Trophoblast cell (in vitro differentiated cells and primary cell): ENCODE results near the gene ILRUN.
"Not testable (repeated sequence)": the region's sequence is repeated elsewhere in the genome, so short reads cannot be mapped to it uniquely, and the experiment has no call there.

ENCODE experiments used
- DNase-seq, 2 donors: peaks; one replicate each; pipeline ENCODE4 v3.0.0-alpha.2; 2016
- H2AFZ ChIP-seq: 2 replicates; pipeline ENCODE4 v1.6.1; 2013; ENCODE audit warnings: low read length, moderate library complexity, mild to moderate bottlenecking; ENCODE audit not compliant: insufficient read depth, poor library complexity
- H2AK5ac ChIP-seq: 2 replicates; pipeline ENCODE4 v1.6.1; 2013; ENCODE audit warnings: mild to moderate bottlenecking, low read length
- H2BK120ac ChIP-seq: 2 replicates; pipeline ENCODE4 v1.6.1; 2013; ENCODE audit warnings: low read length, mild to moderate bottlenecking, moderate library complexity; ENCODE audit not compliant: insufficient read depth, poor library complexity
- H2BK12ac ChIP-seq: 2 replicates; pipeline ENCODE4 v1.6.1; 2013; ENCODE audit warnings: mild to moderate bottlenecking, low read length, moderate library complexity
- H2BK5ac ChIP-seq: 2 replicates; pipeline ENCODE4 v1.6.1; 2013; ENCODE audit warnings: low read length, low read depth, moderate library complexity, mild to moderate bottlenecking; ENCODE audit not compliant: poor library complexity
- H3K14ac ChIP-seq: 2 replicates; pipeline ENCODE4 v1.6.1; 2013; ENCODE audit warnings: mild to moderate bottlenecking, low read length
- H3K18ac ChIP-seq: 2 replicates; pipeline ENCODE4 v1.6.1; 2013; ENCODE audit warnings: mild to moderate bottlenecking, low read length
- H3K23ac ChIP-seq: 2 replicates; pipeline ENCODE4 v1.6.1; 2013; ENCODE audit warnings: low read length
- H3K27ac ChIP-seq: 2 replicates; pipeline ENCODE4 v1.5.1; 2013; ENCODE audit warnings: low read depth, mild to moderate bottlenecking, inconsistent platforms, low read length, moderate library complexity
- H3K27me3 ChIP-seq: 2 replicates; pipeline ENCODE4 v1.6.1; 2013; ENCODE audit warnings: inconsistent platforms, mild to moderate bottlenecking, low read length, moderate library complexity; ENCODE audit not compliant: insufficient read depth
- H3K36me3 ChIP-seq, 2 experiments: 1 replicate in 1 of 2; 2 replicates in 1 of 2; pipeline ENCODE4 v1.6.1; 2013; ENCODE audit warnings: low read length in 2 of 2, mild to moderate bottlenecking in 2 of 2, moderate library complexity in 1 of 2; ENCODE audit not compliant: insufficient read depth in 2 of 2, control insufficient read depth in 1 of 2
- H3K4ac ChIP-seq: 2 replicates; pipeline ENCODE4 v1.6.1; 2013; ENCODE audit warnings: low read depth, mild to moderate bottlenecking, low read length, moderate library complexity
- H3K4me1 ChIP-seq, 2 experiments: 1 replicate in 1 of 2; 2 replicates in 1 of 2; pipeline ENCODE4 v1.6.1; 2013; ENCODE audit warnings: low read length in 2 of 2, mild to moderate bottlenecking in 2 of 2, moderate library complexity in 1 of 2; ENCODE audit not compliant: insufficient read depth in 2 of 2, control insufficient read depth in 1 of 2
- H3K4me2 ChIP-seq: 2 replicates; pipeline ENCODE4 v1.6.1; 2013; ENCODE audit warnings: inconsistent platforms, mild to moderate bottlenecking, low read length, moderate library complexity
- H3K4me3 ChIP-seq: 2 replicates; pipeline ENCODE4 v1.5.1; 2013; ENCODE audit warnings: mild to moderate bottlenecking, low read depth, low read length, inconsistent platforms
- H3K79me1 ChIP-seq: one replicate; pipeline ENCODE4 v1.6.1; 2013; ENCODE audit warnings: low read length
- H3K79me2 ChIP-seq: 2 replicates; pipeline ENCODE4 v1.6.1; 2013; ENCODE audit warnings: low read length, mild to moderate bottlenecking; ENCODE audit not compliant: control insufficient read depth, insufficient read depth, poor library complexity
- H3K9ac ChIP-seq: 2 replicates; pipeline ENCODE4 v1.6.1; 2013; ENCODE audit warnings: mild to moderate bottlenecking, low read length
- H3K9me3 ChIP-seq: 2 replicates; pipeline ENCODE4 v1.6.1; 2013; ENCODE audit warnings: low read depth, mild to moderate bottlenecking, control low read depth, inconsistent platforms, low read length; ENCODE audit not compliant: insufficient read depth
- H4K12ac ChIP-seq: 2 replicates; pipeline ENCODE4 v1.6.1; 2013; ENCODE audit warnings: low read depth, mild to moderate bottlenecking, low read length, moderate library complexity
- H4K8ac ChIP-seq: 2 replicates; pipeline ENCODE4 v1.6.1; 2013; ENCODE audit warnings: low read depth, mild to moderate bottlenecking, low read length, moderate library complexity
- H4K91ac ChIP-seq: one replicate; pipeline ENCODE4 v1.6.1; 2013; ENCODE audit warnings: low read depth, mild to moderate bottlenecking, low read length, moderate library complexity
- WGBS: extraction: QIAGEN DNeasy Blood & Tissue Kit; methylation state at CpG from one replicate; pipeline ENCODE4 v1.1.7; 2013; ENCODE audit warnings: missing lambda C conversion rate; ENCODE audit not compliant: insufficient read length, insufficient coverage; ENCODE audit errors: extremely low coverage; 5-methylcytosine and 5-hydroxymethylcytosine counted together

The ILRUN gene

GRCh38 chr6:34654061-34654710, 42.4 kb downstream of the ILRUN start:
- Histone ChIP-seq H3K27me3 (no peaks in the 10 kb centered on the region), H3K79me2 (no peaks in the 10 kb centered on the region), H3K36me3 (peaks cover 0 to 3% of the 10 kb centered on the region in 2 experiments), H3K79me1 (no peaks in the 10 kb centered on the region), H2AK5ac (no peak overlapping the region), H3K4ac (no peak overlapping the region), H2BK12ac (no peak overlapping the region), H3K4me1 (peaks cover 0 to 4% of the 10 kb centered on the region in 2 experiments), H2AFZ (no peak overlapping the region), H3K9me3 (no peaks in the 10 kb centered on the region), H3K23ac (no peak overlapping the region), H3K4me2 (no peak overlapping the region), H2BK120ac (no peak overlapping the region), H3K18ac (no peak overlapping the region), H3K14ac (no peak overlapping the region), H2BK5ac (no peak overlapping the region), H4K8ac (no peak overlapping the region), H3K27ac (no peak overlapping the region), H4K12ac (no peak overlapping the region), H3K4me3 (no peak overlapping the region), H3K9ac (no peak overlapping the region), H4K91ac (no peak overlapping the region)
- WGBS = no CpG with 5 or more reads among the region's 3 CpGs
- no peak for DNase-seq

- H2BK5ac ChIP-seq = no peak overlapping the region
- H3K9ac ChIP-seq = no peak overlapping the region
- H3K4me1 ChIP-seq = peaks cover 0 to 4% of the 10 kb centered on the region in 2 experiments
- H2BK120ac ChIP-seq = no peak overlapping the region
- no peaks in the 10 kb centered on the region for H3K9me3 ChIP-seq
- no peak overlapping the region for H4K8ac ChIP-seq
- WGBS = no CpG with 5 or more reads among the region's 1 CpG
- no peak overlapping the region for H3K18ac ChIP-seq
- H3K4me2 ChIP-seq = no peak overlapping the region
- no peak overlapping the region for H3K4me3 ChIP-seq
- no peak overlapping the region for H3K27ac ChIP-seq
- H2BK12ac ChIP-seq = no peak overlapping the region
- H3K27me3 ChIP-seq = no peaks in the 10 kb centered on the region
- peaks cover 0 to 3% of the 10 kb centered on the region in 2 experiments for H3K36me3 ChIP-seq
- no peak overlapping the region for H2AFZ ChIP-seq
- H3K14ac ChIP-seq = no peak overlapping the region
- no peak overlapping the region for H3K4ac ChIP-seq
- H4K91ac ChIP-seq = no peak overlapping the region
- no peak for DNase-seq
- H3K79me1 ChIP-seq = no peaks in the 10 kb centered on the region
- no peaks in the 10 kb centered on the region for H3K79me2 ChIP-seq
- no peak overlapping the region for H4K12ac ChIP-seq
- no peak overlapping the region for H3K23ac ChIP-seq
- no peak overlapping the region for H2AK5ac ChIP-seq
These were observed 44.3 kb downstream of the ILRUN start for GRCh38 chr6:34652263-34652662.

GRCh38 chr6:34650823-34651222, 45.7 kb downstream of the ILRUN start:
- H4K8ac ChIP-seq = no peak overlapping the region
- H4K91ac ChIP-seq = no peak overlapping the region
- H3K79me2 ChIP-seq = no peaks in the 10 kb centered on the region
- H3K4me3 ChIP-seq = no peak overlapping the region
- H3K18ac ChIP-seq = no peak overlapping the region
- WGBS = no CpG with 5 or more reads among the region's 2 CpGs
- no peak overlapping the region for H3K23ac ChIP-seq
- no peak overlapping the region for H3K9ac ChIP-seq
- no peak overlapping the region for H2AK5ac ChIP-seq
- H4K12ac ChIP-seq = no peak overlapping the region
- no peak overlapping the region for H3K27ac ChIP-seq
- H2BK120ac ChIP-seq = no peak overlapping the region
- H3K14ac ChIP-seq = no peak overlapping the region
- no peaks in the 10 kb centered on the region for H3K27me3 ChIP-seq
- H2BK5ac ChIP-seq = no peak overlapping the region
- no peak for DNase-seq
- no peak overlapping the region for H3K4me2 ChIP-seq
- no peak overlapping the region for H2AFZ ChIP-seq
- no peaks in the 10 kb centered on the region for H3K9me3 ChIP-seq
- H3K4ac ChIP-seq = no peak overlapping the region
- H3K79me1 ChIP-seq = no peaks in the 10 kb centered on the region
- no peaks in the 10 kb centered on the region for H3K4me1 ChIP-seq
- H3K36me3 ChIP-seq = peaks cover 3% of the 10 kb centered on the region in 2 experiments
- no peak overlapping the region for H2BK12ac ChIP-seq

- H3K4me2 ChIP-seq, H2AK5ac ChIP-seq, H3K23ac ChIP-seq, H2BK120ac ChIP-seq, H3K79me1 ChIP-seq, DNase-seq, H4K8ac ChIP-seq, H4K12ac ChIP-seq, H3K4me1 ChIP-seq, H3K79me2 ChIP-seq, H2BK12ac ChIP-seq, H2BK5ac ChIP-seq, H3K36me3 ChIP-seq, H4K91ac ChIP-seq, H3K27me3 ChIP-seq, H3K18ac ChIP-seq, H3K9me3 ChIP-seq, H3K4ac ChIP-seq, H2AFZ ChIP-seq, H3K4me3 ChIP-seq, H3K14ac ChIP-seq, H3K9ac ChIP-seq, H3K27ac ChIP-seq: not testable (repeated sequence)
- WGBS = no CpG with 5 or more reads among the region's 7 CpGs
These were observed 46.3 kb downstream of the ILRUN start for GRCh38 chr6:34650232-34650631.
